Activated CD4-positive, alpha-beta T cell treated with anti-CD3 and anti-CD28 coated beads, Interleukin-2, amount 10 ng/mL, durations not matched to agents 7 days and 5 days (primary cell): ENCODE results near the gene CRB3. TPM values are rescaled to one million over a fixed set of nuclear protein-coding genes. Genes with fewer than 3 reads are reported as not detected.

Experiments used
- CTCF ChIA-PET: fragments of 350-600 bp; sonication (Branson Sonifier 250); formaldehyde crosslinking; loops from one replicate; lab custom pipeline; 2021; ENCODE audit warnings: antibody characterized with exemption; lab: Charles Lee
- POLR2A ChIA-PET: fragments of 350-600 bp; sonication (Branson Sonifier 250); formaldehyde crosslinking; loops from one replicate; lab custom pipeline; 2021; ENCODE audit warnings: antibody characterized with exemption; lab: Charles Lee
- DNase-seq: peaks from one replicate; pipeline ENCODE4 v3.0.0-alpha.2; 2020
- H3K27ac Mint-ChIP-seq: one replicate; pipeline ENCODE4 v1.8.0; 2021; ENCODE audit warnings: mild to moderate bottlenecking, moderate library complexity, mixed read lengths
- H3K27me3 Mint-ChIP-seq: one replicate; pipeline ENCODE4 v1.8.0; 2021; ENCODE audit warnings: mixed read lengths
- H3K36me3 Mint-ChIP-seq: one replicate; pipeline ENCODE4 v1.8.0; 2021; ENCODE audit warnings: low read depth, mixed read lengths
- H3K4me1 Mint-ChIP-seq: one replicate; pipeline ENCODE4 v1.8.0; 2021; ENCODE audit warnings: mixed read lengths
- H3K4me3 Mint-ChIP-seq: one replicate; pipeline ENCODE4 v1.8.0; 2021; ENCODE audit warnings: mild to moderate bottlenecking, moderate library complexity, mixed read lengths
- H3K9me3 Mint-ChIP-seq: one replicate; pipeline ENCODE4 v1.8.0; 2021; ENCODE audit warnings: mixed read lengths
- total RNA-seq, 2 experiments: library from RNA; stranded (reverse); gene quantifications; one replicate each; pipeline ENCODE4 v1.2.3, GENCODE V29; 2021

Gene CRB3
- total RNA-seq: under 1 TPM; 0.33 to 0.64 TPM

GRCh38 chr19:6464070-6464873 is at the start of gene CRB3:
CRB3 (plus strand) TSS chr19:6464271; CDS start chr19:6464702, 431 bp downstream.
- CTCF ChIA-PET: no interaction called here
- POLR2A ChIA-PET: no interaction called here
- no peak within 1 kb of the TSS for H3K27ac Mint-ChIP-seq
- no peak within 1 kb of the TSS for H3K4me3 Mint-ChIP-seq
- peaks cover 20% of the 10 kb centered on the region for H3K4me1 Mint-ChIP-seq
- peak; percentile 35 for DNase-seq
- no peaks in the 10 kb centered on the region for H3K27me3 Mint-ChIP-seq
- no peaks in the 10 kb centered on the region for H3K9me3 Mint-ChIP-seq
- peaks cover 12% of the 10 kb centered on the region for H3K36me3 Mint-ChIP-seq

GRCh38 chr19:6414793-6415590 is 49.1 kb upstream of the CRB3 start:
- CTCF ChIA-PET: no interaction called here
- Mint-ChIP-seq H3K27me3 (no peaks in the 10 kb centered on the region), H3K27ac (no peak overlapping the region), H3K4me1 (peaks cover 5% of the 10 kb centered on the region), H3K4me3 (no peak overlapping the region), H3K9me3 (no peaks in the 10 kb centered on the region), H3K36me3 (peaks cover 27% of the 10 kb centered on the region)
- POLR2A ChIA-PET: no interaction called here
- DNase-seq: no peak

- Mint-ChIP-seq H3K9me3 (no peaks in the 10 kb centered on the region), H3K4me3 (no peak overlapping the region), H3K36me3 (peaks cover 32% of the 10 kb centered on the region), H3K27me3 (no peaks in the 10 kb centered on the region), H3K4me1 (peaks cover 5% of the 10 kb centered on the region), H3K27ac (no peak overlapping the region)
- ChIA-PET POLR2A (no interaction called here), CTCF (no interaction called here)
- DNase-seq: no peak
Measured at GRCh38 chr19:6415591-6416190, 48.4 kb upstream of the CRB3 start.

- Mint-ChIP-seq H3K4me3 (no peak overlapping the region), H3K36me3 (peaks cover 34% of the 10 kb centered on the region), H3K27ac (peak overlapping the region; percentile 27), H3K4me1 (peaks cover 8% of the 10 kb centered on the region), H3K27me3 (no peaks in the 10 kb centered on the region), H3K9me3 (no peaks in the 10 kb centered on the region)
- ChIA-PET POLR2A (no interaction called here), CTCF (no interaction called here)
- DNase-seq: no peak
Measured at GRCh38 chr19:6416658-6417405, 47.2 kb upstream of the CRB3 start.

GRCh38 chr19:6417713-6418561 is 46.1 kb upstream of the CRB3 start:
- peaks cover 20% of the 10 kb centered on the region for H3K4me1 Mint-ChIP-seq
- H3K4me3 Mint-ChIP-seq: no peak overlapping the region
- H3K27ac Mint-ChIP-seq: no peak overlapping the region
- CTCF ChIA-PET: interaction anchor here (0.5 kb wide), 1 partner anchor 13 kb away, joined by 4 read pairs; no protein-coding TSS in a partner anchor
- peaks cover 38% of the 10 kb centered on the region for H3K36me3 Mint-ChIP-seq
- DNase-seq: no peak
- no peaks in the 10 kb centered on the region for H3K27me3 Mint-ChIP-seq
- H3K9me3 Mint-ChIP-seq: no peaks in the 10 kb centered on the region
- POLR2A ChIA-PET: no interaction called here

- H3K27me3 Mint-ChIP-seq: no peaks in the 10 kb centered on the region
Measured at GRCh38 chr19:6418562-6418932, 45.5 kb upstream of the CRB3 start.

GRCh38 chr19:6421075-6422014 is 42.7 kb upstream of the CRB3 start:
- no peak for DNase-seq
- Mint-ChIP-seq H3K9me3 (no peaks in the 10 kb centered on the region), H3K36me3 (peaks cover 37% of the 10 kb centered on the region), H3K4me3 (no peak overlapping the region), H3K27me3 (no peaks in the 10 kb centered on the region), H3K4me1 (peaks cover 30% of the 10 kb centered on the region), H3K27ac (peak overlapping the region; percentile 25)
- ChIA-PET CTCF (no interaction called here), POLR2A (interaction anchor here (0.6 kb wide), 1 partner anchor 59 kb away, joined by 3 read pairs; no protein-coding TSS in a partner anchor)

More at GRCh38 chr19:6418562-6418932, 45.5 kb upstream of the CRB3 start:
- Mint-ChIP-seq H3K27ac (no peak overlapping the region), H3K4me1 (peaks cover 25% of the 10 kb centered on the region), H3K36me3 (peaks cover 41% of the 10 kb centered on the region), H3K4me3 (no peak overlapping the region), H3K9me3 (no peaks in the 10 kb centered on the region)
- ChIA-PET CTCF (no interaction called here), POLR2A (no interaction called here)
- DNase-seq: no peak

- Mint-ChIP-seq H3K4me3 (peak overlapping the region; percentile 87), H3K9me3 (no peaks in the 10 kb centered on the region), H3K27ac (peak overlapping the region; percentile 86), H3K27me3 (no peaks in the 10 kb centered on the region), H3K36me3 (peaks cover 24% of the 10 kb centered on the region), H3K4me1 (peaks cover 32% of the 10 kb centered on the region)
- CTCF ChIA-PET: interaction anchor here (0.6 to 1.0 kb wide), 2 partner anchors 84 to 440 kb away, joined by 4 read pairs; no protein-coding TSS in a partner anchor
- POLR2A ChIA-PET: interaction anchor here (0.6 kb wide), 1 partner anchor 15 kb away, joined by 4 read pairs; no protein-coding TSS in a partner anchor
- peak; percentile 47 for DNase-seq
Measured at GRCh38 chr19:6423499-6424194, 40.4 kb upstream of the CRB3 start.

- Mint-ChIP-seq H3K4me3 (peak within 1 kb of the TSS; percentile 87), H3K27ac (peak within 1 kb of the TSS; percentile 94)
- POLR2A ChIA-PET: interaction anchor here (0.6 to 1.0 kb wide), 3 partner anchors 16 to 47 kb away, joined by 3 to 4 read pairs (median 3); no protein-coding TSS in a partner anchor
Measured at GRCh38 chr19:6424195-6424938, 39.7 kb upstream of the CRB3 start, which contains the start of gene KHSRP. KHSRP (minus strand) TSS chr19:6424811; CDS start chr19:6424701, 110 bp downstream.

More at GRCh38 chr19:6424195-6424938, 39.7 kb upstream of the CRB3 start, which contains the start of gene KHSRP:
- CTCF ChIA-PET: interaction anchor here (0.8 to 1.0 kb wide), 2 partner anchors 23 to 439 kb away, joined by 3 to 4 read pairs; no protein-coding TSS in a partner anchor
- H3K27me3 Mint-ChIP-seq: no peaks in the 10 kb centered on the region
- H3K4me1 Mint-ChIP-seq: peaks cover 33% of the 10 kb centered on the region
- peak; percentile 30 for DNase-seq
- peaks cover 19% of the 10 kb centered on the region for H3K36me3 Mint-ChIP-seq
- H3K9me3 Mint-ChIP-seq: no peaks in the 10 kb centered on the region
